Measurements from ENCODE around the gene HS3ST5.

DNA sequence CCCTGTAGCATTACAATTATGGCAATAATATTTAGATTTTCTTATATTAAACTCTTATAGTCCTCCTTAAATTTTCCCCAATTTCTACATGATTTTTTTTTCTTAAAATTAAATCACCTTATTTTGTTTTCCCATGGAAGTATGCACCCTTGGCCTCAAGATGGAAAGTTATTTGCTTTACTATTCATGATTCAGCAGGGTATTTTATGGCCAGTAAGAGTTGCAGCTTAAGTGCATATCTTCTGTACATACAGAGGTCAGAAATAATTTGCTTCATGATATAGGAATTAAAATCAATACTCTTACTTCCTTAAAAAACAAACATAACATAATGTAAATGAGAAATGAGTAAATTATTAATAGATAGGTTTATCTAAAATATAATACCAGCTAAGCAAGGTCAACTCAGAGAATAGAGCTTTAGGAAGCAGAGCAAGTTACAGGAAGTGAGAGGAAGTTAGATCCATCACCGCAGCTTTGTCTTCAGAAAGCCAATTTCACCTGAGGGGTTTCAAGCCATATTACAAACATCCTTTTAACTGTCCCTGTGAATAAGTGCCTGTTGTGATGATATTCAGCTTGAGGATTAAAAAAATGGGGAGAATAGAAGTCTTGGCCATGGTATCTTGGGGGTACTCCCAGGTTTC is 24.6 kb upstream of the HS3ST5 start:
- TF ChIP-seq, protein P1, sequence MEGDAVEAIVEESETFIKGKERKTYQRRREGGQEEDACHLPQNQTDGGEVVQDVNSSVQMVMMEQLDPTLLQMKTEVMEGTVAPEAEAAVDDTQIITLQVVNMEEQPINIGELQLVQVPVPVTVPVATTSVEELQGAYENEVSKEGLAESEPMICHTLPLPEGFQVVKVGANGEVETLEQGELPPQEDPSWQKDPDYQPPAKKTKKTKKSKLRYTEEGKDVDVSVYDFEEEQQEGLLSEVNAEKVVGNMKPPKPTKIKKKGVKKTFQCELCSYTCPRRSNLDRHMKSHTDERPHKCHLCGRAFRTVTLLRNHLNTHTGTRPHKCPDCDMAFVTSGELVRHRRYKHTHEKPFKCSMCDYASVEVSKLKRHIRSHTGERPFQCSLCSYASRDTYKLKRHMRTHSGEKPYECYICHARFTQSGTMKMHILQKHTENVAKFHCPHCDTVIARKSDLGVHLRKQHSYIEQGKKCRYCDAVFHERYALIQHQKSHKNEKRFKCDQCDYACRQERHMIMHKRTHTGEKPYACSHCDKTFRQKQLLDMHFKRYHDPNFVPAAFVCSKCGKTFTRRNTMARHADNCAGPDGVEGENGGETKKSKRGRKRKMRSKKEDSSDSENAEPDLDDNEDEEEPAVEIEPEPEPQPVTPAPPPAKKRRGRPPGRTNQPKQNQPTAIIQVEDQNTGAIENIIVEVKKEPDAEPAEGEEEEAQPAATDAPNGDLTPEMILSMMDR (IDR thresholded peaks at IDR 0.05), result no peak
- TF ChIP-seq POLR2AphosphoS5 (IDR thresholded peaks at IDR 0.05), result no peak

Measured in prostate gland (tissue), 2 donors.